ENCODE measurements around the gene GSC.
A peak's percentile ranks its signal among the peaks of the same experiment; 100 is the strongest.

Gene GSC

DNA sequence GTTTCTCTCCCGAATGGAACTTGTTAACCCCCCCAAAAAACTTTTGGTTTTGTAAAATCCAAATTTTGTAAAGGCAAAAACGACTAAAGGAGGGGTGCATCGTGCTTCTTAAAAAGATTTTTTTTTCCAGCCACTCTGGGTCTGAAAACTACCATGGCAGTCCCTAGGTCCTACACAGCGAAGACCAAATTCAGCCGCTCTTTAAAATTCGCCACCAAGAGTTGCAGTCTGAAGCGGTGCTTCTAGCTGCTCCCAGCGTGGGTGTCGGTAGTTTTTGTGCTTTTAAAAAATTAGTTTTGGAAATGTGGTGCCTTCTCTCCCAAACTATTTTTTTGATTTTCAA is 873 bp upstream of the GSC start:
- no peaks in the 10 kb centered on the region for H3K9me3 ChIP-seq (ENCODE audit: control insufficient read depth, low read depth, low read length)
- peaks cover 100% of the 10 kb centered on the region for H3K27me3 ChIP-seq (ENCODE audit: control insufficient read depth, insufficient read depth, low read length)
- no peaks in the 10 kb centered on the region for H3K36me3 ChIP-seq (ENCODE audit: control insufficient read depth, low read depth, low read length)
- peaks cover 49% of the 10 kb centered on the region for H3K4me1 ChIP-seq (ENCODE audit: control insufficient read depth, low read depth, low read length)
- peak overlapping the region; percentile 48 for H3K4me3 ChIP-seq (ENCODE audit: low read length)
- H3K9ac ChIP-seq (ENCODE audit: low read length): peak overlapping the region; percentile 17
- no peak overlapping the region for H3K27ac ChIP-seq (ENCODE audit: low read length)

DNA sequence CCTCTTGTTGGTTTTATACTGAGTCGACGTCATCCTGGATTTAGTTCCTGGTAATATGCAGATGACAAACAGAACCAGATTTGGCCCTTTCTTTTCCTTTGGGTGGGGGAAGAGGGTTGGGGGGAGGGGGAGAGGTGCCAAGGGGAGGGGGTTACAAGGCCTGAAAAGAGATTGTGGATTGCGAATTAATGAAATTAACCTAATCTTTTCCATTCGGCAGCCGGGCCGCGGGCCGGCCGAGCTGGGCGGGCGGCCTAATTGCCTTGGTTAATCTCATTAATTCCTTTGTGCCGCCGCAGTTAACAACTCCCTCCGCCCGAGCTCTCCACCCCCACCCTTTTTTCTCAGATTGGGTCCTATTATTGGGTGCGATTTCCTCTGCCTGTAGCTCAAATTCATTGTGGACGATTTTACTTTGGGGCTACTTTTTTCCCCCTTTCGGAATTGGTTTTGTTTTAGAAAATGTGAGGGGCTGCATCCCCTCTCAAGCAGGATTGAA is 387 bp upstream of the GSC start:
- Histone ChIP-seq H3K4me1 (ENCODE audit: control insufficient read depth, low read depth, low read length) (peaks cover 45% of the 10 kb centered on the region), H3K9ac (ENCODE audit: low read length) (peak overlapping the region; percentile 17), H3K4me3 (ENCODE audit: low read length) (peak overlapping the region; percentile 48), H3K27me3 (ENCODE audit: control insufficient read depth, insufficient read depth, low read length) (peaks cover 100% of the 10 kb centered on the region), H3K36me3 (ENCODE audit: control insufficient read depth, low read depth, low read length) (no peaks in the 10 kb centered on the region), H3K9me3 (ENCODE audit: control insufficient read depth, low read depth, low read length) (no peaks in the 10 kb centered on the region), H3K27ac (ENCODE audit: low read length) (no peak overlapping the region)

GRCh38 chr14:94768521-94769390 is 1.2 kb downstream of the GSC start:
- Histone ChIP-seq H3K27me3 (ENCODE audit: control insufficient read depth, insufficient read depth, low read length) (peaks cover 100% of the 10 kb centered on the region), H3K4me3 (ENCODE audit: low read length) (peak overlapping the region; percentile 48), H3K9ac (ENCODE audit: low read length) (no peak overlapping the region), H3K9me3 (ENCODE audit: control insufficient read depth, low read depth, low read length) (no peaks in the 10 kb centered on the region), H3K36me3 (ENCODE audit: control insufficient read depth, low read depth, low read length) (no peaks in the 10 kb centered on the region), H3K27ac (ENCODE audit: low read length) (no peak overlapping the region), H3K4me1 (ENCODE audit: control insufficient read depth, low read depth, low read length) (peaks cover 40% of the 10 kb centered on the region)

DNA sequence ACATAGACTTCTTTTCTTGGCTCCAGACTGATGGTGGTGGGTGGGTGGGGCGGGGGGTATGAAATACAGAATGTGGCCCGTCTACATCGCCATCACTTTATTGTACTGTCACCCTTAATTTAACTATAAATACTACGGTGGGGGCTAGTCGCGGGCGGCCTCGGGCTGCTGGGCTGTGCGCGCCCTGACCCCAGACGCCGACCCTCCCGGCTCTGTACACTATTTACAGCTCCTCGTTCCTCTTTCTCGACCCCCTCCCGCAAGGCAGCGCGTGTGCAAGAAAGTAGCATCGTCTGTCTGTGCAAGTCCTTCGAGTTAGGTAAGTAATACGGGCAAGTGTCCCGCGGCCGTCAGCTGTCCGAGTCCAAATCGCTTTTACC is 1.8 kb downstream of the GSC start:
- Histone ChIP-seq H3K4me3 (ENCODE audit: low read length) (peak overlapping the region; percentile 48), H3K4me1 (ENCODE audit: control insufficient read depth, low read depth, low read length) (peaks cover 35% of the 10 kb centered on the region), H3K27me3 (ENCODE audit: control insufficient read depth, insufficient read depth, low read length) (peaks cover 100% of the 10 kb centered on the region), H3K9me3 (ENCODE audit: control insufficient read depth, low read depth, low read length) (no peaks in the 10 kb centered on the region), H3K36me3 (ENCODE audit: control insufficient read depth, low read depth, low read length) (no peaks in the 10 kb centered on the region), H3K27ac (ENCODE audit: low read length) (no peak overlapping the region), H3K9ac (ENCODE audit: low read length) (no peak overlapping the region)

DNA sequence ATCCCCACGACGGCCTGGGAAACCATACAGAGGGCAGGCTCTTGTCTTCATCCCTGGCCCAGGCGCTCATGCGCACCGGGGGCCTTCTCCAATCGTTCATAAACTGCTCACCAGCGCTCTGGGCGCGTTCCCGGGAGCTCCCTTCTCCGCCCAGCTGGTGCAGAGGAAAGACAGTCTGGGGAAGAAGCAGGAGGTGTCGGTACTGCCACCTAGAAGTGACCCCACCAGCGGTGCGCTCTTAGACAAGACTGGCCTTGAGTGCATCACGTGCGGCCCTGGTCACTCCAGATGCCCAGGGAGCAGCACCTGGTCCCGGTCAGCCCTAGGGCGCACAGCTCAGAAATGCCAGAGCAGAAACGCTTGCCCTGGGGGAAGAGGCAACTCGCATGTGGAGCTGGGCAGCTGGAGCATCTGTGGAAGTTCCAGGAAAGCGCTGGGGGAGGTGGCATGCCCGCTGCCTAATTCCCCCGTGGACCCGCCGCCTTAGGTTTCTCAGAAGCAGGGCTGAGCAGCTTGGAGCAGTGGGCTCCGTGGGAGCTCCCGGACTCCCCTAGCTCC is 2.5 kb downstream of the GSC start:
- Histone ChIP-seq H3K9me3 (ENCODE audit: control insufficient read depth, low read depth, low read length) (no peaks in the 10 kb centered on the region), H3K36me3 (ENCODE audit: control insufficient read depth, low read depth, low read length) (no peaks in the 10 kb centered on the region), H3K4me1 (ENCODE audit: control insufficient read depth, low read depth, low read length) (peaks cover 31% of the 10 kb centered on the region), H3K9ac (ENCODE audit: low read length) (no peak overlapping the region), H3K4me3 (ENCODE audit: low read length) (peak overlapping the region; percentile 30), H3K27ac (ENCODE audit: low read length) (no peak overlapping the region), H3K27me3 (ENCODE audit: control insufficient read depth, insufficient read depth, low read length) (peaks cover 100% of the 10 kb centered on the region)

DNA sequence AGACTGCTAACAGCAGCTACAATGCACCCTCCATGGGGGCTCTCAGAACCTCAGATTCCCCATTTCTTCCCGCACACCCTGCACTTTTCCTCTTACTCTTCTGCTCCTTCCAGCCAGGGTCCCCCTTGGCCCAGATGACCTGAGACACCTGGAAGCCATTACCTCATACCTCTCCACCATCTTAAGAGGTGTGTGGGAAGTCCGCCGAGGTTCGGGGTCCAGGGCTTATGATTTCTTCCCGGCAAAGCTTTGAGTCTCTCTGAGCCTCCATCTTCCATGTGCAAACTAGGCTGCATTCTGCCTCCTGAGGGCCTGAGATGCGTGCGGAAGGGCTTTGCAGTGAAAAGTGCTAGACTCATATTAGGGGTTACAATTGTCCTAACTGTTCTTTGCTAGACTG is 5.3 kb downstream of the GSC start:
- H3K4me1 ChIP-seq (ENCODE audit: control insufficient read depth, low read depth, low read length): peaks cover 18% of the 10 kb centered on the region
- no peaks in the 10 kb centered on the region for H3K36me3 ChIP-seq (ENCODE audit: control insufficient read depth, low read depth, low read length)
- H3K4me3 ChIP-seq (ENCODE audit: low read length): no peak overlapping the region
- H3K27me3 ChIP-seq (ENCODE audit: control insufficient read depth, insufficient read depth, low read length): peaks cover 82% of the 10 kb centered on the region
- no peaks in the 10 kb centered on the region for H3K9me3 ChIP-seq (ENCODE audit: control insufficient read depth, low read depth, low read length)
- no peak overlapping the region for H3K27ac ChIP-seq (ENCODE audit: low read length)
- H3K9ac ChIP-seq (ENCODE audit: low read length): no peak overlapping the region

GRCh38 chr14:94762431-94762830 is 7.5 kb downstream of the GSC start:
- H3K27ac ChIP-seq (ENCODE audit: low read length): no peak overlapping the region
- no peaks in the 10 kb centered on the region for H3K9me3 ChIP-seq (ENCODE audit: control insufficient read depth, low read depth, low read length)
- H3K4me3 ChIP-seq (ENCODE audit: low read length): no peak overlapping the region
- H3K36me3 ChIP-seq (ENCODE audit: control insufficient read depth, low read depth, low read length): no peaks in the 10 kb centered on the region
- H3K27me3 ChIP-seq (ENCODE audit: control insufficient read depth, insufficient read depth, low read length): peaks cover 60% of the 10 kb centered on the region
- H3K4me1 ChIP-seq (ENCODE audit: control insufficient read depth, low read depth, low read length): peaks cover 11% of the 10 kb centered on the region
- H3K9ac ChIP-seq (ENCODE audit: low read length): no peak overlapping the region

- Histone ChIP-seq H3K4me1 (ENCODE audit: control insufficient read depth, low read depth, low read length) (peaks cover 7% of the 10 kb centered on the region), H3K9ac (ENCODE audit: low read length) (no peak overlapping the region), H3K9me3 (ENCODE audit: control insufficient read depth, low read depth, low read length) (no peaks in the 10 kb centered on the region), H3K36me3 (ENCODE audit: control insufficient read depth, low read depth, low read length) (no peaks in the 10 kb centered on the region), H3K27ac (ENCODE audit: low read length) (no peak overlapping the region), H3K27me3 (ENCODE audit: control insufficient read depth, insufficient read depth, low read length) (peaks cover 56% of the 10 kb centered on the region), H3K4me3 (ENCODE audit: low read length) (no peak overlapping the region)
Observed at GRCh38 chr14:94761997-94762377, 7.9 kb downstream of the GSC start.

- Histone ChIP-seq H3K9me3 (ENCODE audit: control insufficient read depth, low read depth, low read length) (no peaks in the 10 kb centered on the region), H3K4me1 (ENCODE audit: control insufficient read depth, low read depth, low read length) (peaks cover 4% of the 10 kb centered on the region), H3K9ac (ENCODE audit: low read length) (no peak overlapping the region), H3K4me3 (ENCODE audit: low read length) (no peak overlapping the region), H3K27me3 (ENCODE audit: control insufficient read depth, insufficient read depth, low read length) (peaks cover 51% of the 10 kb centered on the region), H3K36me3 (ENCODE audit: control insufficient read depth, low read depth, low read length) (no peaks in the 10 kb centered on the region), H3K27ac (ENCODE audit: low read length) (no peak overlapping the region)
Observed at GRCh38 chr14:94761348-94761996, 8.4 kb downstream of the GSC start.

DNA sequence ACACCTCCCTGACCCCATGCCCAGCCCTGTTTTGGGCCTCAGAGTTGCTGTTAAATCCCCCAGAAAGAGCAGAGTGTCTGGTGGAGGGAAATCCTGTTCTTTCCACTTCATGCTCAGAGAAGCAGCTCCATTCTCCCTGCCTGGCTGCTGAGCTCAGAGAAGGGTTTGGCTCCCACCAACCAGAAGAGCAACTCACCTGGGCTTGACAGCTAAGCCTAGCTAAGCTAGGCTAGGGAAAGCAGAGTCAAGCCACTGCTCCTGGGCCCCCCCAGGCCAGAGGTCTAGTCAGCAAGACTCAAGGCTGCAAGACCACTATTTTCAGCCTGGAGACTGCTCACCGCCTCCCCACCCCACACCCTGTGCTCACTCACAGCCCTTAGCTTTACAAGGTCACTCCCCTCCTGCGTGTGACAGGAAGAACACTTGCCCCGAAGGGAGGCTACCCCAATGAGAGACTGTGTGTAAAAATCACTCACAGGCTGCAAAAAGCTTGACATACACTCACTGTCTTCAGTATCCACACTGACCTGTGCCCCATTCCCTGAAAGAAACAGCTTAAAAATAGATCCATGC is 13.5 kb downstream of the GSC start:
- Histone ChIP-seq H3K4me3 (ENCODE audit: low read length) (no peak overlapping the region), H3K9me3 (ENCODE audit: control insufficient read depth, low read depth, low read length) (no peaks in the 10 kb centered on the region), H3K27ac (ENCODE audit: low read length) (no peak overlapping the region), H3K36me3 (ENCODE audit: control insufficient read depth, low read depth, low read length) (no peaks in the 10 kb centered on the region), H3K9ac (ENCODE audit: low read length) (no peak overlapping the region), H3K4me1 (ENCODE audit: control insufficient read depth, low read depth, low read length) (no peaks in the 10 kb centered on the region), H3K27me3 (ENCODE audit: control insufficient read depth, insufficient read depth, low read length) (peaks cover under 1% of the 10 kb centered on the region)

DNA sequence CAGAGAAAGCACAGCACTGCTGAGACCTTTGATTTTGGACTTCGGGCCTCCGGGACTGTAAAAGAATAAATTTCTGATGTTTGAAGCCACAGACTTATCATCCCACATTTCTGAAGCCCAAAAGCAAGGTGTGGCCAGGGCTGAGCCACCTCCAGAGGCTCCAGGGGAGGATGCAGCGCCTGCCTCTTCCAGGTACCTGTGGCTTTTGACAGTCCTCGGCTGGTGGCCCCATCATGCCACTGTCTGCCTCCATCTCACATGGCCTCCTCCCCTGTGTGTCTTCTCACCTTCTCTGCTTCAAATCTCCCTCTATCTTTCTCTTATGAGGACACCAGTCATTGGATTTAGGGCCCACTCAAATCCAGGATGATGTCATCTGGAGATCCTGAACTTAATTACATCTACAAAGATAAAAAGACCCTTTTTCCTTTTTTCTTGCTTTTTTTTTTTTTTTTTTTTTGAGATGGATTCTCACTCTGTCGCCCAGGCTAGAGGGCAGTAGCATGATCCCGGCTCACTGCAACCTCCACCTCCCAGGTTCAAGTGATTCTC is 15.4 kb downstream of the GSC start:
- H3K27ac ChIP-seq (ENCODE audit: low read length): no peak overlapping the region
- no peak overlapping the region for H3K4me3 ChIP-seq (ENCODE audit: low read length)
- H3K9ac ChIP-seq (ENCODE audit: low read length): no peak overlapping the region
- no peaks in the 10 kb centered on the region for H3K4me1 ChIP-seq (ENCODE audit: control insufficient read depth, low read depth, low read length)
- H3K36me3 ChIP-seq (ENCODE audit: control insufficient read depth, low read depth, low read length): no peaks in the 10 kb centered on the region
- no peaks in the 10 kb centered on the region for H3K27me3 ChIP-seq (ENCODE audit: control insufficient read depth, insufficient read depth, low read length)
- H3K9me3 ChIP-seq (ENCODE audit: control insufficient read depth, low read depth, low read length): no peaks in the 10 kb centered on the region
